Activated CD4-positive, alpha-beta T cell treated with anti-CD3 and anti-CD28 coated beads, Interleukin-2, amount 10 ng/mL, durations not matched to agents 24 days and 14 days (primary cell): ENCODE data around the gene RALGAPB. TPM values are rescaled to one million over a fixed set of nuclear protein-coding genes. Genes with fewer than 3 reads are reported as not detected.

Source experiments
- DNase-seq: peaks from one replicate; pipeline ENCODE4 v3.0.0; 2022
- H3K27ac Mint-ChIP-seq: one replicate; pipeline ENCODE4 v1.8.0; 2022; ENCODE audit warnings: mild to moderate bottlenecking, mixed read lengths
- H3K27me3 Mint-ChIP-seq: one replicate; pipeline ENCODE4 v1.8.0; 2022; ENCODE audit warnings: mixed read lengths
- H3K36me3 Mint-ChIP-seq: one replicate; pipeline ENCODE4 v1.8.0; 2022; ENCODE audit warnings: low read depth, mild to moderate bottlenecking, mixed read lengths
- H3K4me1 Mint-ChIP-seq: one replicate; pipeline ENCODE4 v1.8.0; 2021; ENCODE audit warnings: mixed read lengths
- H3K4me3 Mint-ChIP-seq: one replicate; pipeline ENCODE4 v1.8.0; 2022; ENCODE audit warnings: mild to moderate bottlenecking, moderate library complexity, mixed read lengths
- H3K9me3 Mint-ChIP-seq: one replicate; pipeline ENCODE4 v1.8.0; 2021; ENCODE audit warnings: mixed read lengths
- intact Hi-C: fragments of 100-400 bp; cut with micrococcal nuclease; formaldehyde crosslinking; loops from one replicate; pipeline ENCODE4 v1.15.1; 2023
- total RNA-seq: library from RNA; stranded (reverse); gene quantifications from 2 replicates; pipeline ENCODE4 v1.2.3, GENCODE V29; 2022

Gene RALGAPB
- total RNA-seq, 1 donor from 2014 or later: 29.8 TPM

- Mint-ChIP-seq H3K9me3 (no peaks in the 10 kb centered on the region), H3K4me3 (no peak overlapping the region), H3K27me3 (peaks cover 21% of the 10 kb centered on the region), H3K4me1 (no peaks in the 10 kb centered on the region), H3K36me3 (no peaks in the 10 kb centered on the region), H3K27ac (no peak overlapping the region)
- intact Hi-C loops: no loop called here
- no peak for DNase-seq
These were observed 143.8 kb downstream of the RALGAPB start for GRCh38 chr20:38616457-38616856.

- Mint-ChIP-seq H3K27me3 (peaks cover 22% of the 10 kb centered on the region), H3K27ac (no peak overlapping the region), H3K4me1 (no peaks in the 10 kb centered on the region), H3K4me3 (no peak overlapping the region), H3K9me3 (no peaks in the 10 kb centered on the region), H3K36me3 (no peaks in the 10 kb centered on the region)
- DNase-seq: no peak
- intact Hi-C loops: no loop called here
These were observed 144.6 kb downstream of the RALGAPB start for GRCh38 chr20:38617011-38617829.

GRCh38 chr20:38617830-38618196 lies 145.2 kb downstream of the RALGAPB start:
- Mint-ChIP-seq H3K27ac (no peak overlapping the region), H3K27me3 (peaks cover 24% of the 10 kb centered on the region), H3K9me3 (no peaks in the 10 kb centered on the region), H3K4me1 (no peaks in the 10 kb centered on the region), H3K36me3 (no peaks in the 10 kb centered on the region), H3K4me3 (no peak overlapping the region)
- intact Hi-C loops: no loop called here
- DNase-seq: no peak

- DNase-seq: no peak
- Mint-ChIP-seq H3K27ac (no peak overlapping the region), H3K27me3 (peaks cover 26% of the 10 kb centered on the region), H3K36me3 (no peaks in the 10 kb centered on the region), H3K4me1 (no peaks in the 10 kb centered on the region), H3K4me3 (no peak overlapping the region), H3K9me3 (no peaks in the 10 kb centered on the region)
- intact Hi-C loops: no loop called here
These were observed 147.8 kb downstream of the RALGAPB start for GRCh38 chr20:38620441-38620840.

- Mint-ChIP-seq H3K36me3 (no peaks in the 10 kb centered on the region), H3K27ac (no peak overlapping the region), H3K4me1 (no peaks in the 10 kb centered on the region), H3K4me3 (no peak overlapping the region), H3K27me3 (peaks cover 19% of the 10 kb centered on the region), H3K9me3 (no peaks in the 10 kb centered on the region)
- DNase-seq: no peak
- intact Hi-C loops: no loop called here
These were observed 150.4 kb downstream of the RALGAPB start for GRCh38 chr20:38623061-38623460.

- DNase-seq: no peak
- intact Hi-C loops: no loop called here
- H3K4me1 Mint-ChIP-seq: no peaks in the 10 kb centered on the region
- no peak overlapping the region for H3K4me3 Mint-ChIP-seq
- H3K27me3 Mint-ChIP-seq: peaks cover 15% of the 10 kb centered on the region
- no peaks in the 10 kb centered on the region for H3K36me3 Mint-ChIP-seq
- no peak overlapping the region for H3K27ac Mint-ChIP-seq
- no peaks in the 10 kb centered on the region for H3K9me3 Mint-ChIP-seq
These were observed 151.4 kb downstream of the RALGAPB start for GRCh38 chr20:38624084-38624483.

GRCh38 chr20:38625896-38626295 lies 153.3 kb downstream of the RALGAPB start:
- H3K27ac Mint-ChIP-seq: no peak overlapping the region
- H3K4me1 Mint-ChIP-seq: peaks cover 3% of the 10 kb centered on the region
- intact Hi-C loops: no loop called here
- peaks cover 13% of the 10 kb centered on the region for H3K27me3 Mint-ChIP-seq
- no peak overlapping the region for H3K4me3 Mint-ChIP-seq
- no peaks in the 10 kb centered on the region for H3K36me3 Mint-ChIP-seq
- H3K9me3 Mint-ChIP-seq: no peaks in the 10 kb centered on the region
- DNase-seq: no peak

- no peak overlapping the region for H3K4me3 Mint-ChIP-seq
- H3K36me3 Mint-ChIP-seq: no peaks in the 10 kb centered on the region
- H3K27ac Mint-ChIP-seq: no peak overlapping the region
- intact Hi-C loops: no loop called here
- peaks cover 9% of the 10 kb centered on the region for H3K27me3 Mint-ChIP-seq
- H3K4me1 Mint-ChIP-seq: peaks cover 3% of the 10 kb centered on the region
- no peaks in the 10 kb centered on the region for H3K9me3 Mint-ChIP-seq
- no peak for DNase-seq
These were observed 154.4 kb downstream of the RALGAPB start for GRCh38 chr20:38626921-38627659.

Other genes starting within 250 kb of the RALGAPB start
- not detected in 2 replicates for gene KIAA1755, start 212.1 kb upstream of the RALGAPB start, total RNA-seq
- not detected in 2 replicates for gene BPI, start 168.7 kb upstream of the RALGAPB start, total RNA-seq
- gene LBP, start 126.4 kb upstream of the RALGAPB start, total RNA-seq: not detected in 2 replicates
- gene SNHG17, start 37.5 kb upstream of the RALGAPB start, total RNA-seq: 99.8 and 111 TPM in 2 replicates
- gene ADIG, start 108.4 kb downstream of the RALGAPB start, total RNA-seq: not detected in 2 replicates
- gene ARHGAP40, start 129.0 kb downstream of the RALGAPB start, total RNA-seq: not detected in 2 replicates